CMK (cell line): ENCODE measurements around the gene KLHL29.
"Not testable (repeated sequence)": the region's sequence is repeated elsewhere in the genome, so short reads cannot be mapped to it uniquely, and the experiment has no call there.

ENCODE experiments used
- DNase-seq: peaks from one replicate; pipeline ENCODE4 v3.0.0-alpha.2; 2010; ENCODE audit warnings: low read depth

KLHL29 gene

DNA sequence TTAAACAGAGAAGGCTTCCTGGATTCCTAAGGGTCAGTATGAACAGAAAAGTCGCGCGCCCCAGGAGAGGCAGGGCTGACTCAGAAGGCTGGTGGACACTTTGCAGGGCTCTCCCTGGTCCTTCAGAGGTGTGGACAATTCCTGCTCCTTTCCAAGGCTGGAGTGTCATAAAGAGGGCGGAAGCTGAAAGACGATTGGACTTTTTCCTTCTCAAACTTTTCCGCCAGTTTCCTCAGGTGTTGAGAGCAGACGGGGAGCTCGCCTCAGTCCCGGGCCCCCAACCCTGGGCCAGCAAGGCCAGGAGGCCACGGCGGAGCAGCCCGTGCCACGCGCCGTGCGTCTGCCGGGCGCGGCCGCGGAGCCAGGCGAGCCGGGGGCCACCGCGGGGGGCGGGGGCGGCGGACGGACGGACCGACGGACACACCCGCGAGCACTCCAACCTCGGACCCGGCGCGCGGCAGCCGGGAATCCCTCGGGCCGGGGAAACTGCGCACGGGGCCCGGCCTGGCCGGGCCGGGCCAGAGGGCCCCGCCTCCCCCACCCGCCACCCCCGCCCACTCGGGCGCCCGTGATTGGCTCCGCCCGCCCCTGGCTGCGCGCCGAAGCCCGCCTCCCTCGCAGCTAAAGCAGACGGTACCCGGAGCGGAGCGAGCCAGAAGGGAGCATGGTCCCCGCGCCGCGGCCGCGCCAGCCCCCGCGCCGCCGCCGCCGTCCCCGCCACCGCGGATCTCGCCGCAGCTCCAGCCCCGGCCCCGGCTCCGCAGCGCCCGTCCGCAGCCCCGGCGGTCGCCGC, at the start of gene KLHL29:
KLHL29 (plus strand) TSS at position 629 of the 793 bp plus-strand sequence. CDS start 177,018 bp downstream, outside the sequence.
- DNase-seq: no peak

- no peak for DNase-seq
Observed at GRCh38 chr2:23335550-23335949, 49.4 kb upstream of the KLHL29 start.

GRCh38 chr2:23342075-23342474, 42.9 kb upstream of the KLHL29 start:
- no peak for DNase-seq

DNA sequence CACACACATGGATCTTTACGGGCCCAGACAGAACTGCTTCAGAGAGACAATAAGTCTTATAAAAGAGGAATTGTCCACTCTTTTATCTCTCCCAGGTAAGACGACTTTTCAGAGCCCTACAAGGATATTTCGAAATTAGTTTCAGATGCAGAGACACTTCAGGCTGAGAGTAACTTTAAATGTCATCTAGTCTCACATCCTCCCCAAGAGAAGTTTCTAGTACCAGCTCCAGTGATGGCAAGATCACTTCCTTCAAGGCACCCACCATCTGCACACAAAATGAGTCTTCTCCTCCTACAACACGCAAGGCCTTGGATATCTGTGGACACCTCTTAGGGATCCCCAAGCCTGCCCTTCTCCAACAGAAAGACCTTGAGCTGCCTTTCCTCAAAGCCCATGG, 39.0 kb upstream of the KLHL29 start:
- no peak for DNase-seq

GRCh38 chr2:23346781-23347180, 38.2 kb upstream of the KLHL29 start:
- no peak for DNase-seq

DNA sequence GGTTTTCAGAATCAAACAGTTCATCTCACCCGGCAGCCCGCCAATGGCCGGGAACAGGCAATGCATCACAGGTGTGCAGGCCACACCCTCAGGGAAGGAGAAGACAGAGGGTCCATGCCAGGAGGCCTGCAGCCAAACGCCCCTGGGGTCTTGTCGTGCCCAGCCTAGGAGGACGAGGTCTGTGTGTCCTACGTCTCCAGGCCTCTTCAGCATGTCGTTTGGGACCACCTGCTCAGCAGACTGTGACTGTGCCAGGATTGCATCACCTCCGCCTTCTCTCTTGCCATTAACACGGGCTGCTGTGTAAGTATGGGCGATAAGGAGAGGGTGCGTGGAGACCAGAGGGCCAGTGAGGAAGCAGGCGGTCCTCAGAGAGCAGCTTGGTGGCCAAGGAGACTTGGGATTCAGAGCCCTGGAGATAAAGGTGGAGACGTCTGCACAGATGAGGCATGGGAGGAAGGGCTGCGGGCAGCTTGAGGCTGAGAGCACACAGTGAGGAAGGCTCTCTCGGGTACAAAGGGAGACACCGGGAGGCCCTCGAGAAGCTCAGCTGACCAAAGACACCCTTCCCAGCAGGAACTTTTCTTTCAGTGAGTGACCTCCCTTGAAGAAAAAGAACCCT, 37.4 kb upstream of the KLHL29 start:
- DNase-seq: no peak

DNA sequence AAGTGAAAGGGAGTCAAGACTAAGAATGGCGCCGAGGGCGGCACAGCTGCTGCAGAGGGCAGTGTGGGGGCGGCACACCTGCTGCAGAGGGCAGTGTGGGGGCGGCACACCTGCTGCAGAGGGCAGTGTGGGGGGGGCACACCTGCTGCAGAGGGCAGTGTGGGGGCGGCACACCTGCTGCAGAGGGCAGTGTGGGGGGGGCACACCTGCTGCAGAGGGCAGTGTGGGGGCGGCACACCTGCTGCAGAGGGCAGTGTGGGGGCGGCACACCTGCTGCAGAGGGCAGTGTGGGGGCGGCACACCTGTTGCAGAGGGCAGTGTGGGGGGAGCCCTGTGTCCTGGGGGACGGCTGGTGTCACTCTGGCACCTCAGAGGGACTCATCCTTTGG, 36.9 kb upstream of the KLHL29 start:
- not testable (repeated sequence) for DNase-seq

DNA sequence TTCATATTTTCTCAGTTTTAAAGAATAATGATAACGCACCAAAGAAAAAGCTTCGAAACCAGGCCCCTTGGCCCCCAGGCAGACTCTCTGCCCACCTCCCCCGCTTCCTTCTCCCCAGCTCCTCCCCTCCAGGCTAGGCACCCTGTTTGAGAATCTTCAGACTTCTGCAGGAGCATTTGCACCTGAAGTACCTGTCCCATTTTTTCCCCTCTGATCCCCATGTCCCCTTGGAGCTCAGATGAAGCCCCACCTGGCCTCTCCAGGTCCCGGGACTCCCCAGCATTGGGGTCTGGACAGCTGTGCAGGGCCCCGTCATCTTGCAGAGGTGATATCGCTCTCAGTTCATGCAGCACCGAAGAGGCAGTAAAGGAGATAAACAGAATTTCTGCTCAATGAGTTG, 35.5 kb upstream of the KLHL29 start:
- DNase-seq: no peak

DNA sequence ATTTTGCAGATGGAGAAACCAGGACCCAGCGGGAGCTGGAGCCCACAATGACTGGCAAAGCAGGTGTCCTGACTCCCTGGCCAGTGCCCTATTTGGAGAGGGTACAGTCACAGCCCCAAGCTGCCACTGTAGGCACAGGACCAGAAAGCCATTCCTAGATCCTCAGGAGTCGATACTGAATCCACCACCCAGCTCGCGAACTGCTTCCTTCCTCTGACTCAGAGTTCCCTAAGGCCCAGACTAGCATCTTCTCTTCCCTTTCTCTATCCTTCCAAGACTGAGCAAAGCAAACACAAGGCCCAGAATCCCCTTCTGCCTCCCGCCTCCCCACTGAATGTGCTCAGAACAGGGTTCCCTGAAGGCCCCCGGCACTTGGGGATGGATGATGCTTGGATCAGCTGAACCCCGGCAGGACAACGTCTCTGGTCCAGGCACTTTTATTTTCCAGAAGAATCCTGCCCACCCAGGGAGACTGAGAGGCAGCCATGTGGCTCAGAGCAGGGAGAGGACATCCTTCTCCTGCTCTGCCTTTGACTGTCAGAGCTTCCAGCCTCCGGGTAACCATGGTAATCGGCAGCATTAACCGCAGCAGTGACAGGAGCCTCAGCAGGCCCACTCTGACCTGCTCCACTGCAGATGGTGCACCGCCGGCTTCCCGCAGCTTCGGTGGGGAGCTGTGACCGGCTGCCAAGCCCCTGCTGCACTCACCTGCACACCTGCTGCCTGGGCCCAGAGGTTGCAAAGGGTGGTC, 34.8 kb upstream of the KLHL29 start:
- DNase-seq: no peak

GRCh38 chr2:23350792-23351355, 34.1 kb upstream of the KLHL29 start:
- no peak for DNase-seq

DNA sequence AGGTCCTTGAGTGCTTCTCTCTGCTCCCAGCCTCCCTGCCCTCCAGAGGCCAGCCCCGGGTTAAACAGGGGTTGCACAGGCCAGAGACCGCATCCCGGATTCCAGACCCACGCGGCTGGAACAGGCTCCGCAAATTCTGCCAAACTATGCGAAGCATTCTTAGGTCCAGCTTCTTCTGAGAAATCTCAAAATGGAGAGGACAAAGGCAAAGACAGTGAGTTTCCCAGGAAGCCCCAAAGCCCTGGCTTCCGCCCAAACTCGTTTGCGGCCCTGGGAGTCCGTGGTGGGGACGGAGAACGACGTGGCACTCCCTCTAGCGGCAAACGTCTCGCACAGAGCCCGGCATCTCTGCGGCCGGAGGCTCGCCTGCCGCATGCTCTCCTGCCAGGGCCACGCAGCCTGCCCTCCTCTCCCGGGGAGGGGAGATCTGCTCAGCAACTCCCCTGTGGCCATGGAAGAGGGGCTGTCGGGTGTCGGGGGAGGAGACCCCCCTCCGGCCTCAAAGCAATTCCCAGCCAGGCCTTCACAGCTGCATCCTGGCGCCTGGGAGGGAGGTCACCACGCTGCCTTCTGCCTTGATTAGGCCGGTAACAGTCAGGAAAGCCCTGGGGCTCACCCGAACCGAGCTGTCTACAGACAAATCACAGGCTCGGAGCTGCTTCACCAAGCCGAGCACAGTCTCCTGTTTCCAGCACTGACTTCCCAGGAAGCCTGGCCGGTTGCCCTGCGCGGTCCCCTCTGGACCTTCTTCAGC, 33.4 kb upstream of the KLHL29 start:
- DNase-seq: peak; percentile 15

GRCh38 chr2:23354554-23354953, 30.4 kb upstream of the KLHL29 start:
- DNase-seq: no peak

GRCh38 chr2:23355001-23355400, 30.0 kb upstream of the KLHL29 start:
- no peak for DNase-seq

DNA sequence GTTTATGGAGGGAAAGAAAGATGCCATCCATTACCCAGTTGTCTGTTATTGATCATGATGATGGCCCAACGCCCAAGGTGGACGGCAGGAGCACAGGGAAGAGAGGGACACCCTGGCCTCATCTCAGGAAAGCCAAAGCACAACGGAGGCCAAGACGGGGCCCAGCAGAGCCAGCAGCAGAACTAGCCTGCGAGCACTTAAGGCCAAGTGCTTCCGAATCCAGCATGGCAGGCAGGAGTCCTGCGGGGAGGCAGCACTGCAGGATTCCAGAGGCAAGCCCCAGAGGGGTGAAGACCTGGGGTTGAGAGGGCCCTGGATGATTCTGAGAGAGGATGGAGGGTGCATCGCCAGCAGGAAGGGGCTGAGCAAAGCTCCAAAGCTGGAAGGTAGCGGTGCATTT, 28.3 kb upstream of the KLHL29 start:
- DNase-seq: no peak

- no peak for DNase-seq
Observed at GRCh38 chr2:23359631-23360567, 25.1 kb upstream of the KLHL29 start.

- DNase-seq: no peak
Observed at GRCh38 chr2:23360571-23361125, 24.3 kb upstream of the KLHL29 start.

DNA sequence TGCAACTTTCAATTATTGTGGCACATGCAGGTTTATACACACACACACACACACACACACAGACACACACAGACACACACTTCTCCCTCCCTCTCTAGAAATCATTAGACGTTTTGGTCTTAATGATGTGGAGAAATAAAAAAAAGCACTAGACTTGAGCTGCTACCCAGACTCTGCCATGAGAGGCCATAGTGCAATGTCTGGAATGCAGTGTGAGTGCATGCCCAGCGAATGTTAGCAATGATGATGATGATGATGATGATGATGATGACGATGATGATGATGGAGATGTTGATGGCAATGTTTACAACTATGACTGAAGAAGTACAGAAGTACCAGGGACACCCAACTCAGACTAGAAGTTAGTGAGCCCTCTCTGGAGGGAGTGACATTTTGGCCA, 23.8 kb upstream of the KLHL29 start:
- DNase-seq: no peak

- no peak for DNase-seq
Observed at GRCh38 chr2:23363268-23363667, 21.7 kb upstream of the KLHL29 start.

DNA sequence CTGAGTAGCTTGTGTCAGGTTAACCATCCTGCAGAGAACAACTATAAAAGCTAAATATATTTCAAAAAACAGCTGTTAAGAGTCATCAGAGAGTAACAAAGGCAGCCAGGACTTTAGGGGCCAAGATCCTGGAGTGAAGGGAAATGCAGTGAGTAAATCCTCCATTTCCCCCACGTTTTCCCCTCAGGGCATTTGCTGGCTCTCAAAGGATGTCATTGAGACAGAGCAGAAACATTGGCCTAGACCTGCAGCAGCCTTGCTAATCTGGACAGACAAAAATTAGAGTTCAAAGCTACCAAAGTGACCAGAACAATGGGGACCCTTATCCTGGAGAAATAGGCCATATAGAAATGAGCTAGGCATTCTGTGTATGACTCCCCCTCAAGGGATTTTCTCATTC, 21.1 kb upstream of the KLHL29 start:
- no peak for DNase-seq

DNA sequence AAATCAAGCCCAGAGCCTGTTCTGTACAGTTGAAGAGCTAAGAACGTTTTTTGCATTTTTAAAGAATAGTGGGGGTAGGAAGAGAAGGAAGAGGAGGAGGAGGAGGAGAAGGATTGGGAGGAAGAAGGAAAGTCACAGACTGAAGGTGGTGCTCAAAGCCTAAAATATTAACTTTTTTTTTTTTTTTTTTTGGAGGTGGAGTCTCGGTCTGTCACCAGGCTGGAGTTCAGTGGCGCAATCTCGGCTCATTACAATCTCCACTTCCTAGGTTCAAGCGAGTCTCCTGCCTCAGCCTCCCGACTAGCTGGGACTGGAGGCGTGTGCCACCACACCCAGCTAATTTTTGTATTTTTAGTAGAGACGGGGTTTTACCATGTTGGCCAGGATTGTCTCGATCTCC, 18.3 kb upstream of the KLHL29 start:
- DNase-seq: no peak

DNA sequence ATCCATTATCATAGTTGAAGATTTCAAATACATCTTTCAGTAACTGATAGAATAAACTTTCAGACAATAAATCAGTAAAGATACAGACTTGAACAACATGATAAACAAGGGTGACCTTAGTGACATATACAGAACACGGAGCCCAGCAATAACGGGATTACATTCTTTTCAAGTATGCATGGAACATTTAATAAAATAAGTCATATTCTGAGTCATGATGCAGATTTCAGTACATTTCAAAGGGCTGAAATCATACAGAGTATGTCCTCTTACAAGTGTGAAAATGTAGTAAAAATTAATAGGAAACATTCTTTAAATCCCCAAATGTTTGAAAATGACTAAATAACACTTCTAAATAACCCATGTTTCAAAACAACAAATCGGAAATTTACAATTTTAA, 17.2 kb upstream of the KLHL29 start:
- DNase-seq: no peak
